ENCODE measurements around the gene RNH1. TPM values are rescaled to one million over a fixed set of nuclear protein-coding genes. Genes with fewer than 3 reads are reported as not detected.

Gene RNH1
- total RNA-seq, 1 experiment from 2014 or later, result 59.4 TPM

GRCh38 chr11:455566-456147, 51.4 kb downstream of the RNH1 start:
- Histone ChIP-seq H3K27ac (ENCODE audit: low read length) (no peak overlapping the region), H3K9ac (ENCODE audit: low read length) (no peak overlapping the region)

GRCh38 chr11:454801-455565, 52.1 kb downstream of the RNH1 start:
- peaks cover 6% of the 10 kb centered on the region; the same call in 1 of the 2 replicates for H4K20me1 ChIP-seq (ENCODE audit: insufficient read depth, low read depth, low read length)
- no peaks in the 10 kb centered on the region for H3K36me3 ChIP-seq (ENCODE audit: insufficient read depth, low read length)
- H3K9me2 ChIP-seq (replicated peaks; ENCODE audit: insufficient read depth, low read length), result no peaks in the 10 kb centered on the region
- peaks cover 32% of the 10 kb centered on the region for H3K79me2 ChIP-seq (ENCODE audit: low read length)
- H3K9ac ChIP-seq (ENCODE audit: low read length), result no peak overlapping the region
- no peaks in the 10 kb centered on the region for H3K9me3 ChIP-seq (ENCODE audit: low read length)
- no peak overlapping the region for H3K4me2 ChIP-seq (ENCODE audit: low read depth, low read length, poor library complexity, severe bottlenecking)
- peaks cover 18% of the 10 kb centered on the region for H3K4me1 ChIP-seq (ENCODE audit: low read length)
- no peak overlapping the region for H2AFZ ChIP-seq (ENCODE audit: low read length)
- H3K4me3 ChIP-seq (ENCODE audit: low read length), result no peak overlapping the region
- H3K27me3 ChIP-seq (ENCODE audit: low read length), result no peaks in the 10 kb centered on the region
- no peak overlapping the region for H3K27ac ChIP-seq (ENCODE audit: low read length)
- DNase-seq, result no peak

More at GRCh38 chr11:455566-456147, 51.4 kb downstream of the RNH1 start:
- no peaks in the 10 kb centered on the region for H3K27me3 ChIP-seq (ENCODE audit: low read length)
- peaks cover 29% of the 10 kb centered on the region for H3K79me2 ChIP-seq (ENCODE audit: low read length)
- H4K20me1 ChIP-seq (ENCODE audit: insufficient read depth, low read depth, low read length), result peaks cover 6% of the 10 kb centered on the region; the same call in 1 of the 2 replicates
- no peak for DNase-seq
- H3K9me2 ChIP-seq (replicated peaks; ENCODE audit: insufficient read depth, low read length), result no peaks in the 10 kb centered on the region
- H3K4me3 ChIP-seq (ENCODE audit: low read length), result no peak overlapping the region
- no peak overlapping the region for H2AFZ ChIP-seq (ENCODE audit: low read length)
- H3K36me3 ChIP-seq (ENCODE audit: insufficient read depth, low read length), result no peaks in the 10 kb centered on the region
- H3K4me1 ChIP-seq (ENCODE audit: low read length), result peaks cover 18% of the 10 kb centered on the region
- no peaks in the 10 kb centered on the region for H3K9me3 ChIP-seq (ENCODE audit: low read length)
- H3K4me2 ChIP-seq (ENCODE audit: low read depth, low read length, poor library complexity, severe bottlenecking), result no peak overlapping the region

- peaks cover 6% of the 10 kb centered on the region; the same call in 1 of the 2 replicates for H4K20me1 ChIP-seq (ENCODE audit: insufficient read depth, low read depth, low read length)
- H3K79me2 ChIP-seq (ENCODE audit: low read length), result peaks cover 32% of the 10 kb centered on the region
- H3K36me3 ChIP-seq (ENCODE audit: insufficient read depth, low read length), result no peaks in the 10 kb centered on the region
- no peak overlapping the region for H3K4me2 ChIP-seq (ENCODE audit: low read depth, low read length, poor library complexity, severe bottlenecking)
- H3K4me1 ChIP-seq (ENCODE audit: low read length), result peaks cover 24% of the 10 kb centered on the region
- no peak overlapping the region for H3K27ac ChIP-seq (ENCODE audit: low read length)
- H2AFZ ChIP-seq (ENCODE audit: low read length), result no peak overlapping the region
- no peak overlapping the region for H3K9ac ChIP-seq (ENCODE audit: low read length)
- H3K4me3 ChIP-seq (ENCODE audit: low read length), result no peak overlapping the region
- no peaks in the 10 kb centered on the region for H3K9me2 ChIP-seq (replicated peaks; ENCODE audit: insufficient read depth, low read length)
- no peak for DNase-seq
- H3K9me3 ChIP-seq (ENCODE audit: low read length), result no peaks in the 10 kb centered on the region
- H3K27me3 ChIP-seq (ENCODE audit: low read length), result no peaks in the 10 kb centered on the region
Observed at GRCh38 chr11:454043-454442, 53.0 kb downstream of the RNH1 start.

- Histone ChIP-seq H3K27ac (ENCODE audit: low read length) (no peak overlapping the region), H3K9me2 (replicated peaks; ENCODE audit: insufficient read depth, low read length) (no peaks in the 10 kb centered on the region), H3K4me2 (ENCODE audit: low read depth, low read length, poor library complexity, severe bottlenecking) (no peak overlapping the region), H3K79me2 (ENCODE audit: low read length) (peaks cover 32% of the 10 kb centered on the region), H3K4me3 (ENCODE audit: low read length) (no peak overlapping the region), H3K4me1 (ENCODE audit: low read length) (peaks cover 29% of the 10 kb centered on the region), H3K27me3 (ENCODE audit: low read length) (no peaks in the 10 kb centered on the region), H3K9me3 (ENCODE audit: low read length) (no peaks in the 10 kb centered on the region), H4K20me1 (ENCODE audit: insufficient read depth, low read depth, low read length) (peaks cover 6% of the 10 kb centered on the region; the same call in 1 of the 2 replicates), H3K36me3 (ENCODE audit: insufficient read depth, low read length) (no peaks in the 10 kb centered on the region), H3K9ac (ENCODE audit: low read length) (no peak overlapping the region), H2AFZ (ENCODE audit: low read length) (no peak overlapping the region)
- no peak for DNase-seq
Observed at GRCh38 chr11:453564-453963, 53.5 kb downstream of the RNH1 start.

- no peaks in the 10 kb centered on the region for H3K9me2 ChIP-seq (replicated peaks; ENCODE audit: insufficient read depth, low read length)
- H3K27me3 ChIP-seq (ENCODE audit: low read length), result no peaks in the 10 kb centered on the region
- peaks cover 6% of the 10 kb centered on the region; the same call in 1 of the 2 replicates for H4K20me1 ChIP-seq (ENCODE audit: insufficient read depth, low read depth, low read length)
- no peak for DNase-seq
- H2AFZ ChIP-seq (ENCODE audit: low read length), result no peak overlapping the region
- H3K9ac ChIP-seq (ENCODE audit: low read length), result no peak overlapping the region
- H3K4me2 ChIP-seq (ENCODE audit: low read depth, low read length, poor library complexity, severe bottlenecking), result no peak overlapping the region
- no peaks in the 10 kb centered on the region for H3K36me3 ChIP-seq (ENCODE audit: insufficient read depth, low read length)
- no peak overlapping the region for H3K27ac ChIP-seq (ENCODE audit: low read length)
- no peaks in the 10 kb centered on the region for H3K9me3 ChIP-seq (ENCODE audit: low read length)
- H3K4me3 ChIP-seq (ENCODE audit: low read length), result no peak overlapping the region
- H3K79me2 ChIP-seq (ENCODE audit: low read length), result peaks cover 32% of the 10 kb centered on the region
- H3K4me1 ChIP-seq (ENCODE audit: low read length), result peaks cover 32% of the 10 kb centered on the region
Observed at GRCh38 chr11:452916-453527, 54.0 kb downstream of the RNH1 start.

GRCh38 chr11:452203-452744, 54.8 kb downstream of the RNH1 start:
- no peak for DNase-seq
- Histone ChIP-seq H3K4me1 (ENCODE audit: low read length) (peaks cover 35% of the 10 kb centered on the region), H3K4me2 (ENCODE audit: low read depth, low read length, poor library complexity, severe bottlenecking) (peak overlapping the region; percentile 85)

GRCh38 chr11:451738-452137, 55.3 kb downstream of the RNH1 start:
- Histone ChIP-seq H3K27me3 (ENCODE audit: low read length) (no peaks in the 10 kb centered on the region), H3K79me2 (ENCODE audit: low read length) (peaks cover 24% of the 10 kb centered on the region), H3K27ac (ENCODE audit: low read length) (no peak overlapping the region), H2AFZ (ENCODE audit: low read length) (no peak overlapping the region), H3K9ac (ENCODE audit: low read length) (peak overlapping the region; percentile 80), H3K4me3 (ENCODE audit: low read length) (peak overlapping the region; percentile 92), H3K9me2 (replicated peaks; ENCODE audit: insufficient read depth, low read length) (no peaks in the 10 kb centered on the region), H4K20me1 (ENCODE audit: insufficient read depth, low read depth, low read length) (peaks cover 6% of the 10 kb centered on the region; the same call in 1 of the 2 replicates), H3K4me2 (ENCODE audit: low read depth, low read length, poor library complexity, severe bottlenecking) (peak overlapping the region; percentile 85), H3K9me3 (ENCODE audit: low read length) (no peaks in the 10 kb centered on the region), H3K36me3 (ENCODE audit: insufficient read depth, low read length) (no peaks in the 10 kb centered on the region), H3K4me1 (ENCODE audit: low read length) (peaks cover 35% of the 10 kb centered on the region)
- no peak for DNase-seq

More at GRCh38 chr11:452203-452744, 54.8 kb downstream of the RNH1 start:
- H3K4me3 ChIP-seq (ENCODE audit: low read length), result no peak overlapping the region
- no peak overlapping the region for H3K27ac ChIP-seq (ENCODE audit: low read length)
- H3K9ac ChIP-seq (ENCODE audit: low read length), result no peak overlapping the region
- H3K36me3 ChIP-seq (ENCODE audit: insufficient read depth, low read length), result no peaks in the 10 kb centered on the region
- no peaks in the 10 kb centered on the region for H3K9me3 ChIP-seq (ENCODE audit: low read length)
- no peaks in the 10 kb centered on the region for H3K9me2 ChIP-seq (replicated peaks; ENCODE audit: insufficient read depth, low read length)
- peaks cover 6% of the 10 kb centered on the region; the same call in 1 of the 2 replicates for H4K20me1 ChIP-seq (ENCODE audit: insufficient read depth, low read depth, low read length)
- H3K79me2 ChIP-seq (ENCODE audit: low read length), result peaks cover 27% of the 10 kb centered on the region
- no peak overlapping the region for H2AFZ ChIP-seq (ENCODE audit: low read length)
- no peaks in the 10 kb centered on the region for H3K27me3 ChIP-seq (ENCODE audit: low read length)

All from Karpas-422 (cell line).